Measurements from ENCODE around the gene USP44. TPM values are rescaled to one million over a fixed set of nuclear protein-coding genes. Genes with fewer than 3 reads are reported as not detected.

Gene USP44
- total and polyA plus RNA-seq, 4 experiments from 2014 or later = 1.4 to 5.6 (median 3.8) TPM

DNA sequence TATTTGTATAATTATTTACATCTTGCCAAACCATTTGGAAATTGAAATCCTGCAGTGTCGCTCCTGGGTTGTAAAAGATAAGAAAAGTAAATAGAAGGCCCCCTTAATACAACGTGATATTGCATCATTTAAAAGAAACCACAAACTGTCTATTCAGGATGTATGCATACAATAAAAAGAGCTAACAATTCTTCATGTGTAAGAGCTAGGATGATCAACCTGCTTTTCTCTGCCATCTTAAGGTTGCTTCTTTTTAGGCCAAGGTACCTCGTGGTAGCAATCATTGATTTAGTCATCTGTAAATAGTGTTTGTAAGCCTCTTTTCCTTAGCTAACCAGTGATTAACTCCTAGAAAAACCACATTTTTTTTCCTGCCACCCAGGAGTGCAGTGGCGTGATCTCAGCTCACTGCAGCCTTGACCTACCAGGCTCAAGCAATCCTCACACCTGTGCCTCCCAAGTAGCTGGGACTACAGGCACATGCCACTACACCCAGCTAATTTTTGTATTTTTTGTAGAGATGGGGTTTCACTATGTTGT, 3.3 kb upstream of the USP44 start:
- H3K27ac ChIP-seq (ENCODE audit: low read depth, low read length) = no peak overlapping the region
- DNase-seq = no peak
- H3K36me3 ChIP-seq (ENCODE audit: insufficient read depth, low read length) = no peaks in the 10 kb centered on the region
- H3K4me3 ChIP-seq (ENCODE audit: low read length in 2 of 2) = no peak overlapping the region
- Mint-ChIP-seq H3K4me1 (peaks cover 3 to 31% (median 12%) of the 10 kb centered on the region in 4 donors), H3K4me3 (no peak overlapping the region), H3K9me3 (peaks cover 0 to under 1% (median 0%) of the 10 kb centered on the region in 8 donors), H3K27me3 (peaks cover 0 to 5% of the 10 kb centered on the region in 2 donors), H3K27ac (no peak overlapping the region), H3K36me3 (no peaks in the 10 kb centered on the region)
- no peaks in the 10 kb centered on the region for H3K4me1 ChIP-seq (ENCODE audit: insufficient read depth, low read length)
- intact Hi-C loops (cut with micrococcal nuclease) = no loop called here
- ChIA-PET CTCF (ENCODE audit: partially characterized antibody) (interaction anchor here (1.8 kb wide), 1 partner anchor 20 kb away, joined by 4 read pairs; no protein-coding TSS in a partner anchor), POLR2A (ENCODE audit: partially characterized antibody) (no interaction called here)
- no peaks in the 10 kb centered on the region for H3K27me3 ChIP-seq (ENCODE audit: insufficient read depth, low read length)
- H3K9me3 ChIP-seq (ENCODE audit: control insufficient read depth in 1 of 2, low read length in 2 of 2) = no peaks in the 10 kb centered on the region

DNA sequence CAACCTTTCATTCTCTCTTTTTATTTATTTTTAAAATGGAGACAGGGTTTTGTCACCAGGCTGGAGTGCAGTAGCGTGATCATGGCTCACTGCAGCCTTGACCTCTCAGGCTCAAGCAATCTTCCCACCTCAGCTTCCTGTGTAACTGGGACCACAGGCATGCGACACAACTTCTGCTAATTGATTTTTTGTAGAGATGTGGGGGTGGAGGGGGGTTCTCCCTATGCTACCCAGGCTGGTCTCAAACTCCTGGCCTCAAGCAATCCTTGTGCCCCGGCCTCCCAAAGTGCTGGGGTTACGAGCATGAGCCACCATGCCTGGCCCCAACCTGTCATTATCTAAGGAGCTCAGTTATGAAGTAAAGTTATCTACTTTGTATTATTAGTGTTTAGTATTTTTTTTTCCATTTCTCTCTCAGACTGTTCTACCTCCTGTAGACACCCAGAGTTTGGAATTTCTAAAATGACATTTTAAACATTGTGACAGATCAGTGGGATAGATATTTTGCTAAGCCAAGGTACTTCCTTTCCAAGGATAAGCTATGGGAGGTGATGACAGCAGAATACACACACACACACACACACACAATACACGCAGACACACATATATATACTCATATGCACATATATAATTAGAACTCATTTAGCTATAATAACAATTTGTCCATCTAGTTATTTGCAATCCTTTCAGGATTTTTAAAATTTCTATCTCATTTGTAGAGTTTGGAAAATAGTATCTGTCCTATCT, 2.1 kb upstream of the USP44 start:
- peaks cover 0 to 6% (median 2%) of the 10 kb centered on the region in 8 donors for H3K9me3 Mint-ChIP-seq

DNA sequence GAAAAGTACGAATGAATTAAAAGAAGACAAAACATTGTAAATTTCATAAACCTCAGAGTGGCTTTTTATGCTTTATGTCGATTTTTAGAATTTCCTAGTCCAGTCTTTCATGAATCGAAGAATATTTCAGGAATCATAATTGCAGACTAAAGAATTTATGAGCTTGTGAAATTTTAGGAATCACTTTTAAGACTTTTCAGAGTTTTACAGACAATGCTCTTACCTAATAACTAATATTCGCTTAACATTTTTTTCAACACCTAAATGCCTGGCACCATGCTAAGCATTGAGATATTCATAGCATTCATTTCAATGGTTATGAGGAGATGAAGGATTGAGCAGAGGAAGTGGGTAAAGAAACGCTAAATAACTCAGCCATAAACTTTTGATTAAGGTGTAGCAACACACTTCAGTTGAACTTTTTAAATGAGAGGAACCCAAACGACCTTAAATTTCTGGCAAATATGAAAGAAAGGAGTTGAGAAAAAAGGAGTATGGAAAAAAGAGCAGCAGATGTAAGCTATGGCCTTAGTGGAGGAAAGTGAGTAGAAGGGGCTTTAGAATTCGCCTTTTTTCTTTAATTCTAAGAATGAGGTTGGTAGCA, 739 bp upstream of the USP44 start:
- peaks cover 14 to 48% (median 28%) of the 10 kb centered on the region in 4 donors for H3K4me1 Mint-ChIP-seq

More for the DNA sequence above, 2.1 kb upstream of the USP44 start:
- DNase-seq = no peak
- Histone ChIP-seq H3K4me3 (ENCODE audit: low read length in 2 of 2) (no peak overlapping the region), H3K9me3 (ENCODE audit: control insufficient read depth in 1 of 2, low read length in 2 of 2) (no peaks in the 10 kb centered on the region), H3K36me3 (ENCODE audit: insufficient read depth, low read length) (no peaks in the 10 kb centered on the region), H3K27ac (ENCODE audit: low read depth, low read length) (no peak overlapping the region), H3K27me3 (ENCODE audit: insufficient read depth, low read length) (no peaks in the 10 kb centered on the region), H3K4me1 (ENCODE audit: insufficient read depth, low read length) (peaks cover 4% of the 10 kb centered on the region)
- intact Hi-C loops (cut with micrococcal nuclease) = no loop called here
- Mint-ChIP-seq H3K27ac (no peak overlapping the region), H3K4me3 (peak overlapping the region in 3 of 8 donors; percentile 17 to 48 (median 38)), H3K27me3 (peaks cover 0 to 9% of the 10 kb centered on the region in 2 donors), H3K4me1 (peaks cover 5 to 38% (median 18%) of the 10 kb centered on the region in 4 donors), H3K36me3 (no peaks in the 10 kb centered on the region)
- ChIA-PET CTCF (ENCODE audit: partially characterized antibody) (interaction anchor here (1.8 kb wide), 1 partner anchor 19 kb away, joined by 4 read pairs; no protein-coding TSS in a partner anchor), POLR2A (ENCODE audit: partially characterized antibody) (no interaction called here)

DNA sequence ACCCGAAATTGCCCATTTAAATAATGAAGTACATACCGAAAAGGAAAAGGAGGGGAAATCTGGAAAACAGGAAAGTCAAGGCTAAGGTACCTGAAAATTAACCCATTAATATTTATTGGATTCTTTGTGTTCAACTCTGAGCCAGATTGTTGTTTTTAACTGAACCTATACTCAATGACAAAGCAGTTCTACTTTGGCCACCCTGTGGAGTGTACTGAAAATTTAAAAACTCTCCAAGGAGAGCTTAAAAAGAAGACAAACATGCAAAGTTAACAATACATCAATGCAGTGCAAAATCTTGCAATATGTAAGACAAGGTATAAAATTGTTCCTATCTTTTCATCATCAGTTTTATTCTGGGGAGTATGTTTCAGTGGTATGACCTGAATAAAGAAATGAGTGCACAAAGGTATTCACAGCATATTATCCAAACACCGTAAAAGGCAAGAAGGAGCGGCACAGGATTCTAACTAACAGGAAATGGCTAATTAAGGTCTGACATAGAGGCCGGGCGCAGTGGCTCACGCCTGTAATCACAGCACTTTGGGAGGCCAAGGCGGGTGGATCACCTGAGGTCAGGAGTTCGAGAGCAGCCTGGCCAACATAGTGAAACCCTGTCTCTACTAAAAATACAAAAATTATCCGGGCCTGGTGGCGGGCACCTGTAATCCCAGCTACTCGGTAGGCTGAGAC, 1.7 kb downstream of the USP44 start:
- peaks cover 6 to 17% of the 10 kb centered on the region in 2 donors for H3K27me3 Mint-ChIP-seq
- peak overlapping the region; percentile 45 to 93 (median 85) for H3K27ac Mint-ChIP-seq
- no peak for DNase-seq
- H3K4me1 Mint-ChIP-seq = peaks cover 14 to 60% (median 28%) of the 10 kb centered on the region in 4 donors
- Histone ChIP-seq H3K27ac (ENCODE audit: low read depth, low read length) (peak overlapping the region; percentile 60), H3K4me1 (ENCODE audit: insufficient read depth, low read length) (peaks cover 13% of the 10 kb centered on the region), H3K9me3 (ENCODE audit: control insufficient read depth in 1 of 2, low read length in 2 of 2) (no peaks in the 10 kb centered on the region), H3K4me3 (ENCODE audit: low read length in 2 of 2) (peak overlapping the region in 1 of 2 donors; percentile 68), H3K36me3 (ENCODE audit: insufficient read depth, low read length) (no peaks in the 10 kb centered on the region), H3K27me3 (ENCODE audit: insufficient read depth, low read length) (no peaks in the 10 kb centered on the region)
- ChIA-PET CTCF (ENCODE audit: partially characterized antibody) (no interaction called here), POLR2A (ENCODE audit: partially characterized antibody) (no interaction called here)
- peaks cover 0 to 2% of the 10 kb centered on the region in 2 donors for H3K36me3 Mint-ChIP-seq
- intact Hi-C loops (cut with micrococcal nuclease) = loop anchor here (5.0 kb wide), 2 partner anchors 77 to 332 kb away; partner anchors contain the start of genes FGD6, METAP2 and VEZT
- peaks cover 0 to 6% (median 2%) of the 10 kb centered on the region in 8 donors for H3K9me3 Mint-ChIP-seq
- H3K4me3 Mint-ChIP-seq = peak overlapping the region; percentile 82 to 92 (median 87)

More for the DNA sequence above, 739 bp upstream of the USP44 start:
- ChIA-PET POLR2A (ENCODE audit: partially characterized antibody) (no interaction called here), CTCF (ENCODE audit: partially characterized antibody) (no interaction called here)
- Histone ChIP-seq H3K9me3 (ENCODE audit: control insufficient read depth in 1 of 2, low read length in 2 of 2) (no peaks in the 10 kb centered on the region), H3K4me3 (ENCODE audit: low read length in 2 of 2) (no peak overlapping the region), H3K36me3 (ENCODE audit: insufficient read depth, low read length) (no peaks in the 10 kb centered on the region), H3K27ac (ENCODE audit: low read depth, low read length) (no peak overlapping the region), H3K27me3 (ENCODE audit: insufficient read depth, low read length) (no peaks in the 10 kb centered on the region), H3K4me1 (ENCODE audit: insufficient read depth, low read length) (peaks cover 13% of the 10 kb centered on the region)
- Mint-ChIP-seq H3K36me3 (peaks cover 0 to 2% of the 10 kb centered on the region in 2 donors), H3K27me3 (peaks cover 3 to 17% of the 10 kb centered on the region in 2 donors), H3K9me3 (peaks cover 0 to 6% (median 2%) of the 10 kb centered on the region in 8 donors), H3K4me3 (peak overlapping the region; percentile 7 to 74 (median 53)), H3K27ac (peak overlapping the region in 3 of 7 donors; percentile 39 to 61 (median 57))
- intact Hi-C loops (cut with micrococcal nuclease) = no loop called here
- peak in 4 of 5 donors; percentile 2 to 15 (median 13) for DNase-seq

- peaks cover 14 to 60% (median 27%) of the 10 kb centered on the region in 4 donors for H3K4me1 Mint-ChIP-seq
- CTCF ChIA-PET (ENCODE audit: partially characterized antibody) = interaction anchor here (2.1 kb wide), 1 partner anchor 14 kb away, joined by 11 read pairs; no protein-coding TSS in a partner anchor
These were observed 2.5 kb downstream of the USP44 start for GRCh38 chr12:95548539-95549391.

GRCh38 chr12:95548056-95548538, 3.2 kb downstream of the USP44 start:
- Mint-ChIP-seq H3K9me3 (peaks cover 0 to 6% (median 2%) of the 10 kb centered on the region in 8 donors), H3K27me3 (peaks cover 6 to 17% of the 10 kb centered on the region in 2 donors), H3K4me1 (peaks cover 14 to 56% (median 27%) of the 10 kb centered on the region in 4 donors), H3K27ac (peak overlapping the region; percentile 76 to 93 (median 90)), H3K4me3 (peak overlapping the region; percentile 85 to 93 (median 90)), H3K36me3 (peaks cover 0 to 2% of the 10 kb centered on the region in 2 donors)
- Histone ChIP-seq H3K9me3 (ENCODE audit: control insufficient read depth in 1 of 2, low read length in 2 of 2) (no peaks in the 10 kb centered on the region), H3K4me3 (ENCODE audit: low read length in 2 of 2) (peak overlapping the region in 1 of 2 donors; percentile 68), H3K27me3 (ENCODE audit: insufficient read depth, low read length) (no peaks in the 10 kb centered on the region), H3K27ac (ENCODE audit: low read depth, low read length) (peak overlapping the region; percentile 60), H3K36me3 (ENCODE audit: insufficient read depth, low read length) (no peaks in the 10 kb centered on the region), H3K4me1 (ENCODE audit: insufficient read depth, low read length) (peaks cover 13% of the 10 kb centered on the region)
- CTCF ChIA-PET (ENCODE audit: partially characterized antibody) = interaction anchor here (1.3 to 2.1 kb wide), 2 partner anchors 10 to 14 kb away, joined by 3 to 11 read pairs; no protein-coding TSS in a partner anchor
- POLR2A ChIA-PET (ENCODE audit: partially characterized antibody) = interaction anchor here (1.2 to 1.5 kb wide), 3 partner anchors 74 to 475 kb away, joined by 3 to 7 read pairs (median 5); partner anchors contain the start of genes FGD6, METAP2, NR2C1 and VEZT
- DNase-seq = peak in 4 of 5 donors; percentile 16 to 32 (median 26)
- intact Hi-C loops (cut with micrococcal nuclease) = loop anchor here (5.0 kb wide), 2 partner anchors 76 to 331 kb away; partner anchors contain the start of genes FGD6, METAP2 and VEZT

More at GRCh38 chr12:95548539-95549391, 2.5 kb downstream of the USP44 start:
- peak overlapping the region in 1 of 2 donors; percentile 68 for H3K4me3 ChIP-seq (ENCODE audit: low read length in 2 of 2)
- no peaks in the 10 kb centered on the region for H3K36me3 ChIP-seq (ENCODE audit: insufficient read depth, low read length)
- Mint-ChIP-seq H3K36me3 (peaks cover 0 to 2% of the 10 kb centered on the region in 2 donors), H3K27ac (peak overlapping the region; percentile 45 to 93 (median 85)), H3K4me3 (peak overlapping the region; percentile 83 to 92 (median 88)), H3K9me3 (peaks cover 0 to 6% (median 2%) of the 10 kb centered on the region in 8 donors), H3K27me3 (peaks cover 6 to 17% of the 10 kb centered on the region in 2 donors)
- POLR2A ChIA-PET (ENCODE audit: partially characterized antibody) = interaction anchor here (1.2 to 1.5 kb wide), 3 partner anchors 75 to 475 kb away, joined by 3 to 7 read pairs (median 5); partner anchors contain the start of genes FGD6, METAP2, NR2C1 and VEZT
- no peaks in the 10 kb centered on the region for H3K27me3 ChIP-seq (ENCODE audit: insufficient read depth, low read length)
- peak; percentile 66 to 73 (median 71) for DNase-seq
- H3K9me3 ChIP-seq (ENCODE audit: control insufficient read depth in 1 of 2, low read length in 2 of 2) = no peaks in the 10 kb centered on the region
- H3K4me1 ChIP-seq (ENCODE audit: insufficient read depth, low read length) = peaks cover 13% of the 10 kb centered on the region
- H3K27ac ChIP-seq (ENCODE audit: low read depth, low read length) = peak overlapping the region; percentile 60
- intact Hi-C loops (cut with micrococcal nuclease) = loop anchor here (5.0 kb wide), 2 partner anchors 76 to 331 kb away; partner anchors contain the start of genes FGD6, METAP2 and VEZT

All from CD4-positive, alpha-beta memory T cell (primary cell).